ENCODE measurements around the gene C17orf100. TPM values are rescaled to one million over a fixed set of nuclear protein-coding genes. Genes with fewer than 3 reads are reported as not detected.

The C17orf100 gene
- total RNA-seq, result 0.12 and 0.49 TPM in 2 replicates

GRCh38 chr17:6651354-6651918 is at the start of gene C17orf100, which contains the start of gene MED31:
C17orf100 (plus strand) TSS chr17:6651762; CDS start chr17:6651914, 152 bp downstream.
MED31 (minus strand) TSS chr17:6651605; CDS start chr17:6651528, 77 bp downstream.

DNA sequence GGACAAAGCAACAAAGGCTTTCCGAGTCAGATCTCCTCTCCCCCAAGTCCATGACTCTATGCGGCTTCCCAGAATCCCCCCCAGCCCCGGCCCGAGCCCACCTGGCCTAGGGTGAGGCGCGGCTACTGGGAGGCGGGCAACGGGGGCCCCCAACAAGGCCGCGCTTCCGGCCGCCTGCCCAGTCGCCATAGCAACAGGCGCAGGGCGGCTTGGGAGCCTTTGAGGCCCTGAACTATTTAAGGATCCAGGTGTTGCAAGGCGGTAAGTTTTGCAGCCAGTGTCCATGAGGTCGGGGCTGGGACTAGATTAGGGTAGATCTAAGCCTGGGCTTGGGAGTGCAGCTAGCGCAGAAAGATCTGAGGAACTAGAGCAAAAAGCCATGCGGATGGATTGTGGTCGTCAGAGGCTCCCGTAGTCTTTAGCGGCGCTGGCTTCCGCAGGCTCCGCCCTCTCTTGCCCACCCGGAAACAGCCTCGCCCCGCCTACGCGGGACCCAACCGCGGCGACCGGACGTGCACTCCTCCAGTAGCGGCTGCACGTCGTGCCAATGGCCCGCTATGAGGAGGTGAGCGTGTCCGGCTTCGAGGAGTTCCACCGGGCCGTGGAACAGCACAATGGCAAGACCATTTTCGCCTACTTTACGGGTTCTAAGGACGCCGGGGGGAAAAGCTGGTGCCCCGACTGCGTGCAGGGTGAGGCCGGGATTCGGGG is 10.9 kb upstream of the C17orf100 start, which contains the start of the genes KIAA0753 and TXNDC17:
Gene KIAA0753, minus strand, starts transcription at position 176 of the 711 bp plus-strand sequence. CDS start 5,608 bp downstream, outside the sequence.
Gene TXNDC17, plus strand, starts transcription at position 525 of the 711 bp plus-strand sequence. Its CDS starts 23 bp downstream, at position 548.

Small RNA genes lying within 50 kb of the gene (small RNA-seq; reads per million reads assigned to genes)
- gene MIR4520-1, result not detected

Other genes starting within 250 kb of the C17orf100 start
- gene AIPL1, start 216.6 kb upstream of the C17orf100 start, total RNA-seq, result under 0.01 TPM in 1 of 2 replicates, not detected in the other
- gene PIMREG, start 207.3 kb upstream of the C17orf100 start, total RNA-seq, result 2.7 and 2.8 TPM in 2 replicates
- 0.61 and 0.97 TPM in 2 replicates for gene PITPNM3, start 95.2 kb upstream of the C17orf100 start, total RNA-seq
- 13.2 and 26.0 TPM in 2 replicates for gene KIAA0753, start 11.1 kb upstream of the C17orf100 start, total RNA-seq
- 41.7 and 50.0 TPM in 2 replicates for gene TXNDC17, start 10.7 kb upstream of the C17orf100 start, total RNA-seq
- 4.6 and 7.1 TPM in 2 replicates for gene MED31, start 157 bp upstream of the C17orf100 start, total RNA-seq
- gene SLC13A5, start 61.6 kb downstream of the C17orf100 start, total RNA-seq, result not detected in 2 replicates
- gene XAF1, start 104.3 kb downstream of the C17orf100 start, total RNA-seq, result 51.5 and 90.9 TPM in 2 replicates
- 0.97 TPM in 1 of 2 replicates, not detected in the other for gene FBXO39, start 124.5 kb downstream of the C17orf100 start, total RNA-seq
- not detected in 2 replicates for gene TEKT1, start 180.0 kb downstream of the C17orf100 start, total RNA-seq